ENCODE results near the gene GNG2. TPM values are rescaled to one million over a fixed set of nuclear protein-coding genes. Genes with fewer than 3 reads are reported as not detected.
A peak's percentile ranks its signal among the peaks of the same experiment; 100 is the strongest.

Gene GNG2
- total RNA-seq, 2 experiments from 2014 or later, result 247 to 253 TPM

- H3K36me3 Mint-ChIP-seq, result peaks cover 63% of the 10 kb centered on the region
- POLR2A ChIA-PET, result no interaction called here
- DNase-seq (no peak), ATAC-seq (ENCODE audit: low read depth) (no peak)
- H3K4me1 Mint-ChIP-seq, result peaks cover 11% of the 10 kb centered on the region
- no peaks in the 10 kb centered on the region for H3K27me3 Mint-ChIP-seq
- peaks cover 2% of the 10 kb centered on the region for H3K9me3 Mint-ChIP-seq
- H3K4me3 Mint-ChIP-seq, result no peak overlapping the region
- H3K27ac Mint-ChIP-seq, result no peak overlapping the region
Measured at GRCh38 chr14:51939226-51939625, 78.8 kb downstream of the GNG2 start.

DNA sequence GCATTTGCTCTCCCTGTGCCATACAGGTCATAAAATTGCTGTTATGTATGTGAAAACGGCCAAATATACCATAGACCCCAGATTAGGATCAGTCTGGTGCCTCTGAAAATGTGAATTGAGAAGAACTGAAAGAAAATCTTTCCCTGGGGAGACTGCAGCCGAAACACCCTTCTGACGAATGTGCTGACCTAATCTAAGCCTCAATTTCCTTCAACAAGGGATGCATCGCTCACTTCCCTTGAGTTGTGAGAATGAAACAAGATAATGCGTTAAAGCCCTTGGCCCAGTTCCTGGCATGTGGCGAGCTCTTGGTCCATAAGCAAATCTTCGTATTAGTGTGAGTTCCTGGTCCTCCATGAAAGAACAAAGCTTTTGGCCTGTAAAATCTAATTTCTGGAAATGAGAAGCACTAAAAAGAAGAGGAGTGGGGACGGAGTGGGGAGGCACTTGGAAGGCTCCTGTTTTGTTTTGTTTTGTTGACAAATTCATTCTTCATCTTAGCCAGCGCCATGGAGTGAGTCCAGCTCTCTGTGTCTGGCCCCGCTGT lies 79.4 kb downstream of the GNG2 start:
- no peak overlapping the region for H3K4me3 Mint-ChIP-seq
- H3K27ac Mint-ChIP-seq, result no peak overlapping the region
- peaks cover 2% of the 10 kb centered on the region for H3K9me3 Mint-ChIP-seq
- peaks cover 63% of the 10 kb centered on the region for H3K36me3 Mint-ChIP-seq
- ATAC-seq (ENCODE audit: low read depth) (no peak), DNase-seq (no peak)
- H3K27me3 Mint-ChIP-seq, result no peaks in the 10 kb centered on the region
- peaks cover 7% of the 10 kb centered on the region for H3K4me1 Mint-ChIP-seq
- POLR2A ChIA-PET, result no interaction called here

DNA sequence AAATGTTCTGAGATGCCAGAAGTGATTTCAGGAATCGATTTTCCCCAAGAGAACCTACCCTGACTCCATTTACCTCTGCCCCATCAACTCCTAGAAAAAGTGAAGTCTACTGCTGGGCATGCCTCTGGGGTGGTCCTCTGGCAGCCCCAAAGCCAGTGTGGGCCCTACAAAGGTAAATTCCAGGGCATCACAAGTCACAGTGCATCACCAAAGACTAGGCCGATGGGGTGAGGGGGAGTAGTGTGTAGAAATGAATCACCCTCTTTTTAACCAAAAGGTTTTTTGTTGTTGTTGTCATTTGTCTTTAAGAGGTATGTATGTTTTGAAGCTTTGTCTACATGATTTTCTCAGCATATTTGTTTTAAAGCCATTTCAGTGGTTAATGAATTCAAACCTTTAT lies 82.6 kb downstream of the GNG2 start:
- no peak for DNase-seq

DNA sequence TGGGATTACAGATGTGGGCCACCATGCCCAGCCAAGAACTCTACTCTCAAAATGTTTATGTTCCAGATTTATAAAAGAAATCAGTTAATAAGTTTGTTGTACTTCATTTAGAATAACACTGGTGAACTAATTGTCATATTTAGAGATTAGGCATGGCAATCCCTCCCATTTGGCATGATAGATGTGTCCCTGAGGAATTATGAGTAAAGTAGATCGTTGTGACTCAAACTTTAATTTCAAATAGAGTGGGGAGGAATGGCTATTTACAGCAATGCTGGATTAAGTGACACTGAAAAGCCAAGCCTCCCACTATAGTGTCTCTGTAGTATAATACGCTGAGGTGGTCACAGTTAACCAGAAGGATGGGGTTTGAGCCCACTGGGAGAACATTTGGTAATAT lies 89.6 kb downstream of the GNG2 start:
- H3K9me3 Mint-ChIP-seq, result peaks cover 10% of the 10 kb centered on the region
- peaks cover 9% of the 10 kb centered on the region for H3K4me1 Mint-ChIP-seq
- DNase-seq, result no peak
- no peak overlapping the region for H3K27ac Mint-ChIP-seq
- no peaks in the 10 kb centered on the region for H3K27me3 Mint-ChIP-seq
- peaks cover 77% of the 10 kb centered on the region for H3K36me3 Mint-ChIP-seq
- ATAC-seq (ENCODE audit: low read depth), result no peak
- no peak overlapping the region for H3K4me3 Mint-ChIP-seq
- POLR2A ChIA-PET, result no interaction called here

More for the DNA sequence above, 82.6 kb downstream of the GNG2 start:
- ATAC-seq (ENCODE audit: low read depth), result no peak
- Mint-ChIP-seq H3K36me3 (peaks cover 80% of the 10 kb centered on the region), H3K4me1 (peaks cover 9% of the 10 kb centered on the region), H3K4me3 (no peak overlapping the region), H3K9me3 (peaks cover 12% of the 10 kb centered on the region), H3K27ac (no peak overlapping the region), H3K27me3 (no peaks in the 10 kb centered on the region)
- POLR2A ChIA-PET, result no interaction called here

DNA sequence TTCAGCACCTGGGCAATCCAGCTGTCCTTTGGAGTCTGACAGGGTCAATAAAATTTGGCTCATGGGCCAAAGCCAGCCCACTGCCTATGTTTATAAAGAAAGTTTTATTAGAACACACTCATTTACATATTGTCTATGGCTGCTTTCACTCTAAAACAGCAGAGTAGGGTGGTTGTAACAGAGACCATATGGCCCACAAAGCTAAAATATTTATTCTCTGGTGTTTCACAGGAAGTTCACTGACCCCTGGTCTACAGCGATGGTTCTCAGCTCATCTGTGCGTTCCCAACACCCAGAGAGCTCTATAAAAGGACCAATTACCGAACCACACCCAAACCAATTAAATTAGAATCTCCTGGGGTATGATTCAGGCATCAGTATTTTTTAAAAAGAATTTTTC lies 91.2 kb downstream of the GNG2 start:
- Mint-ChIP-seq H3K36me3 (peaks cover 76% of the 10 kb centered on the region), H3K27me3 (no peaks in the 10 kb centered on the region), H3K9me3 (peaks cover 1% of the 10 kb centered on the region), H3K4me3 (no peak overlapping the region), H3K4me1 (peaks cover 8% of the 10 kb centered on the region), H3K27ac (no peak overlapping the region)
- POLR2A ChIA-PET, result no interaction called here
- ATAC-seq (ENCODE audit: low read depth) (no peak), DNase-seq (no peak)

GRCh38 chr14:51954031-51954430 lies 93.6 kb downstream of the GNG2 start:
- Mint-ChIP-seq H3K9me3 (peaks cover 7% of the 10 kb centered on the region), H3K4me1 (peaks cover 14% of the 10 kb centered on the region), H3K27me3 (no peaks in the 10 kb centered on the region), H3K4me3 (no peak overlapping the region), H3K36me3 (peaks cover 85% of the 10 kb centered on the region), H3K27ac (no peak overlapping the region)
- ATAC-seq (ENCODE audit: low read depth), result no peak
- no peak for DNase-seq
- POLR2A ChIA-PET, result no interaction called here

- DNase-seq (no peak), ATAC-seq (ENCODE audit: low read depth) (no peak)
- Mint-ChIP-seq H3K36me3 (peaks cover 89% of the 10 kb centered on the region), H3K4me3 (no peak overlapping the region), H3K9me3 (peaks cover 11% of the 10 kb centered on the region), H3K27ac (no peak overlapping the region), H3K4me1 (peaks cover 16% of the 10 kb centered on the region), H3K27me3 (no peaks in the 10 kb centered on the region)
- POLR2A ChIA-PET, result no interaction called here
Measured at GRCh38 chr14:51954657-51955056, 94.2 kb downstream of the GNG2 start.

- DNase-seq (no peak), ATAC-seq (ENCODE audit: low read depth) (no peak)
- Mint-ChIP-seq H3K27me3 (no peaks in the 10 kb centered on the region), H3K9me3 (peaks cover 15% of the 10 kb centered on the region), H3K27ac (no peak overlapping the region), H3K36me3 (peaks cover 84% of the 10 kb centered on the region), H3K4me3 (no peak overlapping the region), H3K4me1 (peaks cover 30% of the 10 kb centered on the region)
- POLR2A ChIA-PET, result no interaction called here
Measured at GRCh38 chr14:51957950-51958349, 97.5 kb downstream of the GNG2 start.

DNA sequence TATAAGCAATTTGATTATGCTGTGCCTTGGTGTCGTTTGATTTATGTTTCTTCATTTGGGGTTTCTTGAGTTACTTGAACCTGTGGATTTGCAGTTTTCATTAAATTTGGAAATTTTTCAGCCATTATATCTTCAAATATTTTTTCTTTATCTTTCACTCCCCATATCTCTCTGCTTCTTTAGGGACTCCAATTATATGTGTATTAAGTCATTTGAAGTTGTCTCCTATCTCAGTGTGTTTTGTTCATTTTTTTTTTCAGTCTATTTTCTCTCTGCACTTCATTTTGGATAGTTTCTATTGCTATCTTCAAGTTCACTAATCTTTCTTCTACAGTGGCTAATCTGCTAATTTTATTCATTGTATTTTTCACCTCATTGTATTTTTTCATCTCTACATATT lies 99.5 kb downstream of the GNG2 start:
- Mint-ChIP-seq H3K9me3 (peaks cover 15% of the 10 kb centered on the region), H3K27ac (no peak overlapping the region), H3K36me3 (peaks cover 76% of the 10 kb centered on the region), H3K27me3 (no peaks in the 10 kb centered on the region), H3K4me1 (peaks cover 35% of the 10 kb centered on the region), H3K4me3 (no peak overlapping the region)
- ATAC-seq (ENCODE audit: low read depth) (no peak), DNase-seq (no peak)
- POLR2A ChIA-PET, result interaction anchor here (0.6 kb wide), 1 partner anchor 737 kb away, joined by 4 read pairs; no protein-coding TSS in a partner anchor

- H3K4me1 Mint-ChIP-seq, result peaks cover 35% of the 10 kb centered on the region
- H3K27me3 Mint-ChIP-seq, result no peaks in the 10 kb centered on the region
- no peak overlapping the region for H3K4me3 Mint-ChIP-seq
- peaks cover 69% of the 10 kb centered on the region for H3K36me3 Mint-ChIP-seq
- no peak for ATAC-seq (ENCODE audit: low read depth)
- no peak overlapping the region for H3K27ac Mint-ChIP-seq
- H3K9me3 Mint-ChIP-seq, result peaks cover 15% of the 10 kb centered on the region
- no peak for DNase-seq
- POLR2A ChIA-PET, result no interaction called here
Measured at GRCh38 chr14:51960866-51961265, 100.5 kb downstream of the GNG2 start.

- Mint-ChIP-seq H3K27ac (no peak overlapping the region), H3K4me3 (no peak overlapping the region), H3K27me3 (no peaks in the 10 kb centered on the region), H3K36me3 (peaks cover 54% of the 10 kb centered on the region), H3K9me3 (peaks cover 10% of the 10 kb centered on the region), H3K4me1 (peaks cover 30% of the 10 kb centered on the region)
- ATAC-seq (ENCODE audit: low read depth) (no peak), DNase-seq (no peak)
- POLR2A ChIA-PET, result interaction anchor here (0.9 kb wide), 1 partner anchor 115 kb away, joined by 3 read pairs; no protein-coding TSS in a partner anchor
Measured at GRCh38 chr14:51962711-51963110, 102.3 kb downstream of the GNG2 start.

DNA sequence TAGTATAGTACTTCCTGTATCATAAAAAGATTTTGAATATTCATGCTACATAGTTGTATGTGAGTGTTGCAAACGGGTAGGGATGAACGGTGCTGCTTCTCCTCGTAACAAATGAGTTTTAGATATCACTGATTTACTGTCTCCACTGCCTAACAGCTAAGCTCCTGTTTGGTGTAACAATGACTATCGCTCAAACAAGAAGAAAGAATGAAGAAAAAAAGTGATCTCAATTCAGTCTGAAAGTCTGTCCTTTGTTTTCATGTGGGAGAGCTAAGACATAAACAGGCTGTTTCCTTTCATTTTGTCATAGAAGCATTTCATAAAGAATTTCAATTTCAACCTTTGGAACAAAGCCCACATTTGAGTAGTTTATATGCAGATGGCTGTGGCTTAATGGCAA lies 102.9 kb downstream of the GNG2 start:
- DNase-seq (no peak), ATAC-seq (ENCODE audit: low read depth) (no peak)
- peak overlapping the region; percentile 33 for H3K4me3 Mint-ChIP-seq
- H3K4me1 Mint-ChIP-seq, result peaks cover 30% of the 10 kb centered on the region
- POLR2A ChIA-PET, result interaction anchor here (0.9 kb wide), 1 partner anchor 116 kb away, joined by 3 read pairs; no protein-coding TSS in a partner anchor
- peaks cover 49% of the 10 kb centered on the region for H3K36me3 Mint-ChIP-seq
- peaks cover 10% of the 10 kb centered on the region for H3K9me3 Mint-ChIP-seq
- peak overlapping the region; percentile 49 for H3K27ac Mint-ChIP-seq
- no peaks in the 10 kb centered on the region for H3K27me3 Mint-ChIP-seq

- no peak overlapping the region for H3K27ac Mint-ChIP-seq
- no peak for DNase-seq
Measured at GRCh38 chr14:51967521-51967920, 107.1 kb downstream of the GNG2 start.

DNA sequence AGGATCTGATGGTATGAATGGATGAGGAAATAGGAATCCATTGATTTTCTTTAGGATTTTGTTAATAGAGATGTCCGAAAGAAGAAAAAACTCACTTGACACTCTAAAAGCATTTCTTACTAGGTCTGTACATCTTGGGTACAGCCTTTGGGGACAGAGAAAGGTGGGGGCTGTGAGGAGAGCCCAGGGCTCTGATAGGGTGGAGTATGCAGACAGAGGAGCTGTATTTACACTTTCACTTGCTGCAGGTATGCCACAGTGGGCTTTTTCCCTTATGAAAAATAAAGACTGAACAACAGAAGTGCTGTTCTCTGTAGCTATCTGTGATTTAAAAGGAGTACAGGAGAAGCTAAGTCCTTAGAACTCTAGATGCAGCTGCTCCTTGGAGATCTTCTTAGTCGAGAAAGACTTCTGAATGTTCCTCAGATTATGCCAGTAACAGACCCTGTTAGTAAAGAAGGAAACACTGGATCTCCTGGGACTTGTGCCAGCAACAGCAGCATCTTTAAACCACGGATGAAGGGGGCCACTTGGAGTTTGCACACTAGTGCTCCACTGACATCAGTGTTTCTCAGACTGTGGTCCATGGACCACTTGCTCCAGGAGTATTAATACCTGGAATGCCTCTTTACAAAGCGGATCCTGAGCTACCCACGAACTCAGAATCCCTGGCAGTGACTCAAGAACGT lies 109.6 kb downstream of the GNG2 start:
- no peaks in the 10 kb centered on the region for H3K4me1 Mint-ChIP-seq
- no peaks in the 10 kb centered on the region for H3K27me3 Mint-ChIP-seq
- POLR2A ChIA-PET, result no interaction called here
- peaks cover 16% of the 10 kb centered on the region for H3K36me3 Mint-ChIP-seq
- no peaks in the 10 kb centered on the region for H3K9me3 Mint-ChIP-seq
- DNase-seq, result no peak
- no peak overlapping the region for H3K27ac Mint-ChIP-seq
- H3K4me3 Mint-ChIP-seq, result no peak overlapping the region
- ATAC-seq (ENCODE audit: low read depth), result no peak

More at GRCh38 chr14:51967521-51967920, 107.1 kb downstream of the GNG2 start:
- peaks cover 28% of the 10 kb centered on the region for H3K36me3 Mint-ChIP-seq
- no peaks in the 10 kb centered on the region for H3K9me3 Mint-ChIP-seq
- H3K27me3 Mint-ChIP-seq, result no peaks in the 10 kb centered on the region
- no peak for ATAC-seq (ENCODE audit: low read depth)
- peaks cover 11% of the 10 kb centered on the region for H3K4me1 Mint-ChIP-seq
- POLR2A ChIA-PET, result no interaction called here
- no peak overlapping the region for H3K4me3 Mint-ChIP-seq

Data from activated naive CD8-positive, alpha-beta T cell treated with anti-CD3 and anti-CD28 coated beads, Interleukin-2, amount 10 ng/mL, durations not matched to agents 7 days and 5 days (primary cell).